ENCODE measurements around the gene LSM10. TPM values are rescaled to one million over a fixed set of nuclear protein-coding genes. Genes with fewer than 3 reads are reported as not detected.
A peak's percentile ranks its signal among the peaks of the same experiment; 100 is the strongest.

The LSM10 gene
- total and polyA plus RNA-seq, 2 donors, result 14.2 to 44.2 TPM

- peak in 2 of 9 donors; percentile 52 to 78 for DNase-seq (ENCODE audit: low read depth in 6 of 9, low spot score in 9 of 9)
- WGBS, result 82% methylated on average over 22 of the region's 22 CpGs
These were observed 3.3 kb upstream of the LSM10 start for GRCh38 chr1:36400825-36401601.

GRCh38 chr1:36400514-36400824 is 2.8 kb upstream of the LSM10 start:
- Histone ChIP-seq H3K9me3 (ENCODE audit: control insufficient read depth in 2 of 2, insufficient read depth in 1 of 2, low read length in 1 of 2) (peaks cover 0 to 5% of the 10 kb centered on the region in 2 donors), H3K27me3 (ENCODE audit: control insufficient read depth in 2 of 2, insufficient read depth in 1 of 2, low read length in 1 of 2) (no peaks in the 10 kb centered on the region), H3K36me3 (ENCODE audit: control insufficient read depth in 2 of 2, insufficient read depth in 2 of 2, low read length in 1 of 2) (no peaks in the 10 kb centered on the region), H3K4me3 (ENCODE audit: low read length in 2 of 2) (no peak overlapping the region), H3K4me1 (ENCODE audit: control insufficient read depth in 2 of 2, insufficient read depth in 2 of 2, low read length in 2 of 2) (peaks cover 3 to 15% of the 10 kb centered on the region in 2 donors), H3K27ac (ENCODE audit: low read depth in 1 of 2, low read length in 1 of 2) (no peak overlapping the region)
- DNase-seq (ENCODE audit: low read depth in 6 of 9, low spot score in 9 of 9), result peak in 1 of 9 donors; percentile 45
- whole genome bisulfite sequencing, result 96% methylated on average over 10 of the region's 10 CpGs

More at GRCh38 chr1:36400825-36401601, 3.3 kb upstream of the LSM10 start:
- Histone ChIP-seq H3K4me3 (ENCODE audit: low read length in 2 of 2) (no peak overlapping the region), H3K9me3 (ENCODE audit: control insufficient read depth in 2 of 2, insufficient read depth in 1 of 2, low read length in 1 of 2) (peaks cover 0 to 5% of the 10 kb centered on the region in 2 donors), H3K27me3 (ENCODE audit: control insufficient read depth in 2 of 2, insufficient read depth in 1 of 2, low read length in 1 of 2) (no peaks in the 10 kb centered on the region), H3K27ac (ENCODE audit: low read depth in 1 of 2, low read length in 1 of 2) (no peak overlapping the region), H3K36me3 (ENCODE audit: control insufficient read depth in 2 of 2, insufficient read depth in 2 of 2, low read length in 1 of 2) (no peaks in the 10 kb centered on the region), H3K4me1 (ENCODE audit: control insufficient read depth in 2 of 2, insufficient read depth in 2 of 2, low read length in 2 of 2) (peaks cover 3 to 15% of the 10 kb centered on the region in 2 donors)

- Histone ChIP-seq H3K4me3 (ENCODE audit: low read length in 2 of 2) (no peak overlapping the region), H3K36me3 (ENCODE audit: control insufficient read depth in 2 of 2, insufficient read depth in 2 of 2, low read length in 1 of 2) (peaks cover 6 to 7% of the 10 kb centered on the region in 2 donors), H3K27ac (ENCODE audit: low read depth in 1 of 2, low read length in 1 of 2) (no peak overlapping the region), H3K27me3 (ENCODE audit: control insufficient read depth in 2 of 2, insufficient read depth in 1 of 2, low read length in 1 of 2) (no peaks in the 10 kb centered on the region), H3K4me1 (ENCODE audit: control insufficient read depth in 2 of 2, insufficient read depth in 2 of 2, low read length in 2 of 2) (peaks cover 3 to 15% of the 10 kb centered on the region in 2 donors), H3K9me3 (ENCODE audit: control insufficient read depth in 2 of 2, insufficient read depth in 1 of 2, low read length in 1 of 2) (peaks cover 0 to 5% of the 10 kb centered on the region in 2 donors)
- no peak for DNase-seq (ENCODE audit: low read depth in 6 of 9, low spot score in 9 of 9)
- 92% methylated on average over 7 of the region's 7 CpGs for WGBS
These were observed 766 bp upstream of the LSM10 start for GRCh38 chr1:36398370-36398977.

DNA sequence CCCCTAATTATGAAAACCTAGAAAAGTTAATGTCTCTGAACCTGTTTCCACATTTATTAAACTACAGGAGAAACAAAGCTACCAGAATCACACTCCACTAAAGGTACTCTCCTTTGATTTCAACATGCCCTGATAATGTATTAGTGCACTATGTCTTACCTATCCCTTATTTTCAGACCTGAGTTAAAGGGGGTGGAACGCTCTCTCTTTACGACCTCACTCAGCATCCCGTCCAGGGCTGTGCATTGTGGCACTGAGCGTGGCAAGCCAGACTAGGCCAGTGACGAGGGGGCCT is 678 bp downstream of the LSM10 start:
- peaks cover 3 to 15% of the 10 kb centered on the region in 2 donors for H3K4me1 ChIP-seq (ENCODE audit: control insufficient read depth in 2 of 2, insufficient read depth in 2 of 2, low read length in 2 of 2)
- 16% methylated on average over 5 of the region's 5 CpGs for WGBS

GRCh38 chr1:36396359-36396758 is 1.3 kb downstream of the LSM10 start:
- peaks cover 3 to 15% of the 10 kb centered on the region in 2 donors for H3K4me1 ChIP-seq (ENCODE audit: control insufficient read depth in 2 of 2, insufficient read depth in 2 of 2, low read length in 2 of 2)
- H3K27ac ChIP-seq (ENCODE audit: low read depth in 1 of 2, low read length in 1 of 2), result no peak overlapping the region
- peaks cover 0 to 5% of the 10 kb centered on the region in 2 donors for H3K9me3 ChIP-seq (ENCODE audit: control insufficient read depth in 2 of 2, insufficient read depth in 1 of 2, low read length in 1 of 2)
- DNase-seq (ENCODE audit: low read depth in 6 of 9, low spot score in 9 of 9), result no peak
- peaks cover 20 to 21% of the 10 kb centered on the region in 2 donors for H3K36me3 ChIP-seq (ENCODE audit: control insufficient read depth in 2 of 2, insufficient read depth in 2 of 2, low read length in 1 of 2)
- no peak overlapping the region for H3K4me3 ChIP-seq (ENCODE audit: low read length in 2 of 2)
- H3K27me3 ChIP-seq (ENCODE audit: control insufficient read depth in 2 of 2, insufficient read depth in 1 of 2, low read length in 1 of 2), result no peaks in the 10 kb centered on the region
- WGBS, result 87% methylated on average over 6 of the region's 6 CpGs

More for the DNA sequence above, 678 bp downstream of the LSM10 start:
- Histone ChIP-seq H3K27ac (ENCODE audit: low read depth in 1 of 2, low read length in 1 of 2) (peak overlapping the region; percentile 72 to 88), H3K4me3 (ENCODE audit: low read length in 2 of 2) (peak overlapping the region; percentile 86 to 96), H3K36me3 (ENCODE audit: control insufficient read depth in 2 of 2, insufficient read depth in 2 of 2, low read length in 1 of 2) (peaks cover 16% of the 10 kb centered on the region in 2 donors), H3K27me3 (ENCODE audit: control insufficient read depth in 2 of 2, insufficient read depth in 1 of 2, low read length in 1 of 2) (no peaks in the 10 kb centered on the region), H3K9me3 (ENCODE audit: control insufficient read depth in 2 of 2, insufficient read depth in 1 of 2, low read length in 1 of 2) (peaks cover 0 to 5% of the 10 kb centered on the region in 2 donors)
- no peak for DNase-seq (ENCODE audit: low read depth in 6 of 9, low spot score in 9 of 9)

DNA sequence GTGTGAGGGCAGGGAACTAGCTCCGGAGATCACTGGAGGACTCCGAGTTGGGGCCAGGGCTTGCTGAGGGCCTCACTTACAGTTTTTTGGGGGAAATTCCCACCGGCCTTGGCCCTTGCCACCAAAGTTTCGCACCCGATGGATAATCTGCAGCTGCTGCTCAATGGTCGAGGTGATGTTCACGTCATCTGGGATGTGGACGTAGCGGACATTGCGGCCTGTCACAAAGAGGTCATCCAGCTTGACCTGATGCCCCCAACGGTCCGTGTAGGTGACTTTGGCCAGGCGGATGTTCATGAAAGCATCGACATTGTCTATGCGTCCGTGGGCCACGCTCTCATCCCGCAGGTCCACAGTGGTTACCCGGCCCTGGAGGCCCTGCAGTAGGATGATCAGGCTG is 4.0 kb downstream of the LSM10 start:
- H3K4me3 ChIP-seq (ENCODE audit: low read length in 2 of 2), result no peak overlapping the region
- H3K27ac ChIP-seq (ENCODE audit: low read depth in 1 of 2, low read length in 1 of 2), result no peak overlapping the region
- no peaks in the 10 kb centered on the region for H3K27me3 ChIP-seq (ENCODE audit: control insufficient read depth in 2 of 2, insufficient read depth in 1 of 2, low read length in 1 of 2)
- H3K36me3 ChIP-seq (ENCODE audit: control insufficient read depth in 2 of 2, insufficient read depth in 2 of 2, low read length in 1 of 2), result peaks cover 26 to 27% of the 10 kb centered on the region in 2 donors
- no peaks in the 10 kb centered on the region for H3K9me3 ChIP-seq (ENCODE audit: control insufficient read depth in 2 of 2, insufficient read depth in 1 of 2, low read length in 1 of 2)
- DNase-seq (ENCODE audit: low read depth in 6 of 9, low spot score in 9 of 9), result no peak
- peaks cover 3 to 15% of the 10 kb centered on the region in 2 donors for H3K4me1 ChIP-seq (ENCODE audit: control insufficient read depth in 2 of 2, insufficient read depth in 2 of 2, low read length in 2 of 2)
- WGBS, result 98% methylated on average over 19 of the region's 19 CpGs

- Histone ChIP-seq H3K9me3 (ENCODE audit: control insufficient read depth in 2 of 2, insufficient read depth in 1 of 2, low read length in 1 of 2) (no peaks in the 10 kb centered on the region), H3K4me1 (ENCODE audit: control insufficient read depth in 2 of 2, insufficient read depth in 2 of 2, low read length in 2 of 2) (peaks cover 3 to 10% of the 10 kb centered on the region in 2 donors), H3K4me3 (ENCODE audit: low read length in 2 of 2) (no peak overlapping the region), H3K36me3 (ENCODE audit: control insufficient read depth in 2 of 2, insufficient read depth in 2 of 2, low read length in 1 of 2) (peaks cover 27 to 29% of the 10 kb centered on the region in 2 donors), H3K27me3 (ENCODE audit: control insufficient read depth in 2 of 2, insufficient read depth in 1 of 2, low read length in 1 of 2) (no peaks in the 10 kb centered on the region), H3K27ac (ENCODE audit: low read depth in 1 of 2, low read length in 1 of 2) (no peak overlapping the region)
- DNase-seq (ENCODE audit: low read depth in 6 of 9, low spot score in 9 of 9), result no peak
- WGBS, result 98% methylated on average over 4 of the region's 4 CpGs
These were observed 4.9 kb downstream of the LSM10 start for GRCh38 chr1:36392836-36393235.

DNA sequence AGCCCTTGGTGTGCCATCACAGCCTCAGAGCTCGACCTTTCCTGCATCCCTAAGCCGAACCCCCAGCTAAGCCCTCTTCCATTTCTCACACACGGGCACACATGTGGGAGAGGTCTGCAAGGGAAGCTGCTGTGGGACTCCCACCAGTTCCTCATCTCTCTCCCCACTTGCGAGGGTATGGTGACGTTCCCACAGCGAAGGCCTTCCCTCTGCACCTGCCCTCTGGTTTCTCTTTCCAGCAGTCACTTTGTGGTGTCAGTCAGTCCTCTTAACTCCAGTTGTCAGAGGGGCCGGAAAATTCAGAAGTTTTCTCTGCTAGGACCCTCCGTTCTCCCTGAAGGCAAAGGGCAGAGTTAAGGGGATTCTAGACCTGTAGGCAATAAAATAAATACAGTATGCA is 6.4 kb downstream of the LSM10 start:
- Histone ChIP-seq H3K27ac (ENCODE audit: low read depth in 1 of 2, low read length in 1 of 2) (no peak overlapping the region), H3K27me3 (ENCODE audit: control insufficient read depth in 2 of 2, insufficient read depth in 1 of 2, low read length in 1 of 2) (no peaks in the 10 kb centered on the region), H3K4me3 (ENCODE audit: low read length in 2 of 2) (no peak overlapping the region), H3K9me3 (ENCODE audit: control insufficient read depth in 2 of 2, insufficient read depth in 1 of 2, low read length in 1 of 2) (no peaks in the 10 kb centered on the region), H3K36me3 (ENCODE audit: control insufficient read depth in 2 of 2, insufficient read depth in 2 of 2, low read length in 1 of 2) (peaks cover 27 to 29% of the 10 kb centered on the region in 2 donors), H3K4me1 (ENCODE audit: control insufficient read depth in 2 of 2, insufficient read depth in 2 of 2, low read length in 2 of 2) (peaks cover 3 to 13% of the 10 kb centered on the region in 2 donors)
- WGBS, result 97% methylated on average over 8 of the region's 8 CpGs
- DNase-seq (ENCODE audit: low read depth in 6 of 9, low spot score in 9 of 9), result no peak

DNA sequence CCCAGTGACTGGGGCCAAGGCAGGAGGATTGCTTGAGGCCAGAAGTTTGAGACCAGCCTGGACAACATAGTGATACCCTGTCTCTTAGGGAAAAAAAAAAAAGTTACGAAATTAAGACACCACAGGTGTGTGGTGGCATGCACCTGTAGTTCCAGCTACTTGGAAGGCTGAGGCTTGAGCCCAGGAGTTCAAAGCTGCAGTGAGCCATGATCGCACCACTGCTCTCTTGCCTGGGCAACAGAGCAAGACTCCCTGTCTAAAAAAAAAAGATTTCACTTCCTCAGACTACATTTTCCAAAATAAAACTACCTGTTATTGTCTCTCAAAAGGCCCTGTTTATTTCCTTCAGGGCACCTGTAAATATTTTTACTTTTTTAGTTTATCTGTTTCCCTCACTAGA is 7.3 kb downstream of the LSM10 start:
- H3K36me3 ChIP-seq (ENCODE audit: control insufficient read depth in 2 of 2, insufficient read depth in 2 of 2, low read length in 1 of 2), result peaks cover 27 to 29% of the 10 kb centered on the region in 2 donors

More for the DNA sequence above, 7.3 kb downstream of the LSM10 start:
- DNase-seq (ENCODE audit: low read depth in 6 of 9, low spot score in 9 of 9), result no peak
- H3K27ac ChIP-seq (ENCODE audit: low read depth in 1 of 2, low read length in 1 of 2), result peak overlapping the region in 1 of 2 donors; percentile 47
- 96% methylated on average over 2 of the region's 2 CpGs for whole genome bisulfite sequencing
- no peaks in the 10 kb centered on the region for H3K27me3 ChIP-seq (ENCODE audit: control insufficient read depth in 2 of 2, insufficient read depth in 1 of 2, low read length in 1 of 2)
- no peak overlapping the region for H3K4me3 ChIP-seq (ENCODE audit: low read length in 2 of 2)
- H3K9me3 ChIP-seq (ENCODE audit: control insufficient read depth in 2 of 2, insufficient read depth in 1 of 2, low read length in 1 of 2), result no peaks in the 10 kb centered on the region
- H3K4me1 ChIP-seq (ENCODE audit: control insufficient read depth in 2 of 2, insufficient read depth in 2 of 2, low read length in 2 of 2), result peaks cover 5 to 15% of the 10 kb centered on the region in 2 donors
